PFSK-1 (cell line): ENCODE measurements around the gene INSL3.

Experiments used
- FOXP2 ChIP-seq: optimal IDR thresholded peaks from 2 replicates; pipeline ENCODE3; 2011; ENCODE audit warnings: borderline replicate concordance, control low read depth, inconsistent platforms; ENCODE audit not compliant: insufficient read depth; ENCODE audit errors: extremely low read length, extremely low read depth
- POLR2AphosphoS5 ChIP-seq: IDR thresholded peaks from 2 replicates; pipeline ENCODE4 v1.6.1; 2012; ENCODE audit warnings: low read depth, mild to moderate bottlenecking, control low read depth, low read length, moderate library complexity
- SIN3A ChIP-seq: IDR thresholded peaks from 2 replicates; pipeline ENCODE4 v1.6.1; 2012; ENCODE audit warnings: mild to moderate bottlenecking, low read length, moderate library complexity, borderline replicate concordance; ENCODE audit not compliant: insufficient read depth
- TAF1 ChIP-seq: IDR thresholded peaks from 2 replicates; pipeline ENCODE4 v1.6.1; 2012; ENCODE audit warnings: low read length, control low read depth, borderline replicate concordance; ENCODE audit not compliant: insufficient read depth
- TF ChIP-seq, protein P1 (sequence below), 2 experiments: IDR thresholded peaks; 2 replicates each; pipeline versions ENCODE4 v1.6.1 to v1.8.0; 2011 to 2012; ENCODE audit warnings: low read depth in 2 of 2, low read length in 2 of 2, control low read depth in 1 of 2, inconsistent platforms in 1 of 2, mild to moderate bottlenecking in 1 of 2, moderate library complexity in 1 of 2; ENCODE audit not compliant: insufficient read depth in 1 of 2

INSL3 gene

DNA sequence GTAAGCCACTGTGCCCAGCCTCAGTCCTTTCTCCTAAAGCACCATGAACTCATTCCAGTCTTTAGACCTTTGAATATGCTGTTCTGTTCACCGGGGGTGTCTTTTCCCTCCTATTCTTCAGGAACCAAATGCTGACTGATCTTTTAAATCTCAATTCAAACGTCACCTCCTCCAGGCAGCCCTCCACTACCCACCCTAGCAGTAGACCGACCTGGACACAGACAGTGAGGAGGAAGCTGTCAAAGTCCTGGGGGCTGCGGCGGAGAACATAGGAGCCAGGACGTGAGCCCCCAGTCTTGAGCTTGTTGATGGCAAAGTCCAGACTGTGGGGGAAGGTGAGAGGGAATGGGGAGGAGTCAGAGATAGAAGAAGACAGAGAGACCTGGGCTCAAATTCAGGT lies 18.7 kb upstream of the INSL3 start:
- no peak for TF ChIP-seq FOXP2
- no peak for TF ChIP-seq TAF1
- TF ChIP-seq, protein P1, sequence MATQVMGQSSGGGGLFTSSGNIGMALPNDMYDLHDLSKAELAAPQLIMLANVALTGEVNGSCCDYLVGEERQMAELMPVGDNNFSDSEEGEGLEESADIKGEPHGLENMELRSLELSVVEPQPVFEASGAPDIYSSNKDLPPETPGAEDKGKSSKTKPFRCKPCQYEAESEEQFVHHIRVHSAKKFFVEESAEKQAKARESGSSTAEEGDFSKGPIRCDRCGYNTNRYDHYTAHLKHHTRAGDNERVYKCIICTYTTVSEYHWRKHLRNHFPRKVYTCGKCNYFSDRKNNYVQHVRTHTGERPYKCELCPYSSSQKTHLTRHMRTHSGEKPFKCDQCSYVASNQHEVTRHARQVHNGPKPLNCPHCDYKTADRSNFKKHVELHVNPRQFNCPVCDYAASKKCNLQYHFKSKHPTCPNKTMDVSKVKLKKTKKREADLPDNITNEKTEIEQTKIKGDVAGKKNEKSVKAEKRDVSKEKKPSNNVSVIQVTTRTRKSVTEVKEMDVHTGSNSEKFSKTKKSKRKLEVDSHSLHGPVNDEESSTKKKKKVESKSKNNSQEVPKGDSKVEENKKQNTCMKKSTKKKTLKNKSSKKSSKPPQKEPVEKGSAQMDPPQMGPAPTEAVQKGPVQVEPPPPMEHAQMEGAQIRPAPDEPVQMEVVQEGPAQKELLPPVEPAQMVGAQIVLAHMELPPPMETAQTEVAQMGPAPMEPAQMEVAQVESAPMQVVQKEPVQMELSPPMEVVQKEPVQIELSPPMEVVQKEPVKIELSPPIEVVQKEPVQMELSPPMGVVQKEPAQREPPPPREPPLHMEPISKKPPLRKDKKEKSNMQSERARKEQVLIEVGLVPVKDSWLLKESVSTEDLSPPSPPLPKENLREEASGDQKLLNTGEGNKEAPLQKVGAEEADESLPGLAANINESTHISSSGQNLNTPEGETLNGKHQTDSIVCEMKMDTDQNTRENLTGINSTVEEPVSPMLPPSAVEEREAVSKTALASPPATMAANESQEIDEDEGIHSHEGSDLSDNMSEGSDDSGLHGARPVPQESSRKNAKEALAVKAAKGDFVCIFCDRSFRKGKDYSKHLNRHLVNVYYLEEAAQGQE (IDR thresholded peaks at IDR 0.05; ENCODE audit: insufficient read depth in 1 of 2, low read depth in 2 of 2, low read length in 2 of 2): no peak
- TF ChIP-seq SIN3A: no peak
- no peak for TF ChIP-seq POLR2AphosphoS5

DNA sequence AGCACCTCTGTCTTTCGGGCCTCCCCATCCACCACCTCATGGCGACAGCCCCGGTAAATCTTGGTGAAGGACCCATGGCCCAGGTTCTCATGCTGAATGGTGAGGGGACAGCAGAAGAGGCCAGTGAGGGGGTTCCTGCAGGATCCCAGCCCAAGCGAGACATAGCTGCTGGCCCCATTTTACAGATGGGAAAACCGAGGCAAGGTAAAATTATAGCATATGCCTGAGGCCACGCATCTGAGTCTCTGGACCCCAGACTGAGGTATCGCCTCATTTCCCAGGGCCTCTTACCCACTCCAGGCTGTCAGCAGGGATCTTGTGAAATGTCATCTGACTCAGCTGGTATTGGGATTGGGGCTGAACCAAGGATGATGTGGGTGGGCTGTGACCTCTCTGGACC lies 16.7 kb upstream of the INSL3 start:
- TF ChIP-seq FOXP2 (no peak), TAF1 (no peak), SIN3A (no peak), POLR2AphosphoS5 (no peak)
- TF ChIP-seq, protein P1 (IDR thresholded peaks at IDR 0.05; ENCODE audit: insufficient read depth in 1 of 2, low read depth in 2 of 2, low read length in 2 of 2): no peak

DNA sequence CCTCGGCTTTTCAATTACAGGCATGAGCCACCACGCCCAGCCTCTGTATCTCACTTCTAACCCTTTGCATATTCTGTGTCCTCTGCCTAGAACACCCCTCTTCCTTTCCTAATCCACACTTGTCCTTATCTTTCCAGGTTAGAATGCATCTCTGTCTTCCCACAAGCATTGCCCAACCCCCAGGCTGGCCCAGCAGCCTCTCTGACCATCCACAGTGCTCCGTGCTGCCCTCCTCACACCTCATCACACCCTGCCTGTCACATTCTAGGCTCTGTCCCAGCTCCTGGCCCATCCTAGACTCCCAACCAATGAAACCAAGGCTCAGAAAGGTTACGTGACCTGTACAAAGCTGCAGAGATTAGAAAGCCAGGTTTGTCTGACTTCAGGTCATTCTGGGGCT lies 15.2 kb upstream of the INSL3 start:
- TF ChIP-seq TAF1 (no peak), FOXP2 (no peak), POLR2AphosphoS5 (no peak), SIN3A (no peak)
- TF ChIP-seq, protein P1 (IDR thresholded peaks at IDR 0.05; ENCODE audit: insufficient read depth in 1 of 2, low read depth in 2 of 2, low read length in 2 of 2): no peak

DNA sequence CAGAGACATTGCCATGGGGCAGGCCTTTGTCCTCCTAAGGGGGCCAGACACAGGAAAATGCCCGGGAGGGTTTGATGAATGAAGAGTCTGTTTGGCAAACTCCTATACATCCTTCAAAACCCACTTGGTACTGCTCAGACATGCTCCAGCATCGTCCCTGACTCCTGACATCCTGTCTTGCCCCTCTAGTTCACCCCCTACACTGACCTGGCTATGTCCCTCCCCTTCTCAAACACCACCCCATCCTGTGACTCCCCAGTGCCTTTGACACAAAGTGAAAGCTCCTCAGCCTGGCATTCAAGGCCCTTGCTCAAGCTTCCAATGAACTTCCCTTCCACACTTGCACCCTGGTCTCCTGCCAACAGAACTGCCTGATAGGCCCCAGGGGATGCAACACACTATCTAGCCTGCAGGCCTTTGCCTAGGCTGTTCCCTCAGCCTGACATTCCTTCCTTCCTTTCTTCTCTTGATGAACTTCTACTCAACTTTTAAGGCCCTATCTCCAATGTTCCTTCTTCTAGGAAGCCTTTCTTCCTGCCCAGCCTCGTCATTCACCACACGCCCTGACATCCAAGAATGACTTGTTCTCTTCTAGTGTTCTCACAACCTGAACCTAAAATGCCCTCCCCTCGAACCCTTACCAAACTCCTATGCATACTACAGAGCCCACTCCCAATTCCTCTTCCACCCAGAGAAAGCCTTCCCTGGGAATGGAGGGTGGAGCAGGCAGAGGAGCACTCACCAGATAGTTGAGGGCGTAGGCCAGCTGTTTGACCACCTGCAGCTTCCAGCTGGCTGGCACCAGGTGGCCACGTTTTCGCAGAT lies 14.1 kb upstream of the INSL3 start:
- TF ChIP-seq TAF1: no peak
- peak; percentile 14 for TF ChIP-seq FOXP2

DNA sequence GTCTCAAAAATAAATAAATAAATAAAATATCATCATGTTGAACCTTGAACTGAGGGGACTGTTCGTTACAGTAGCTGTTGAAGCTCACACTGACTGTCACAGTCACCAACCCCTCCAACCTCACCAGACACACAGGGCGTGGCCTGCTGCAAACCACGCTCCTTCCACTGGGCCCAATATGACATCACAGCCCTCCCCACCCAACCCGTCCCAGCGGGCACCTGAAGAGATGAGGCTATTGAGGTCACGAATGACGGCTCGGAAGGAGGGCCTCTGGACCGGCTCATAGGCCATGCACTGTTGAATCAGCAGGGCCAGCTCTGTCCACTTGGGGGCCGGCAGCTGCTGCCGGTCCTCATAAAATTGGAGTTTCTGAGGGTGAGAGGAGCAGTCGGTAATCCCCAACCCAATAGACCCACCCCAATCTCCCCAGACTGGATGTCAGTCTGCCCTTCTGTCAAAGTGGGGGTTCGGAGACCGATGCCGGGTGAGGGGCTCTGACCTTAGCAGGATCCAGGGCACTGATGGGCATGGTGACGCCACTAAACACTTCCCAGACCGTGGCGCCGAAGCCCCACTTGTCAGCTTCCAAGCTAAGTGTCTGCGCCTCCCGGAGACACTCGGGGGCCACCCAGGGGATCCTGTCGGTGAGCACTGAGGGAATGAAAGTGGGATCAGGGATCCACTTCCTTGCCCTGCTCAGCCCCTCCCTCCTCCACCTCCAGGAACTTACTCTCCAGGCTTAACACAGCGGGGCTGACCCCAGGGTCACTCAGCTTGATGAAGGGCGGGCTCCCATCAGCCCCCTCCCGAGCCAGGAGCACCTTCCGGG lies 13.2 kb upstream of the INSL3 start:
- no peak for TF ChIP-seq TAF1
- TF ChIP-seq, protein P1 (IDR thresholded peaks at IDR 0.05; ENCODE audit: insufficient read depth in 1 of 2, low read depth in 2 of 2, low read length in 2 of 2): no peak
- TF ChIP-seq POLR2AphosphoS5: no peak
- no peak for TF ChIP-seq SIN3A
- no peak for TF ChIP-seq FOXP2
